ENCODE results near the gene LONP2. TPM values are rescaled to one million over a fixed set of nuclear protein-coding genes. Genes with fewer than 3 reads are reported as not detected.

LONP2 gene
- total and polyA plus RNA-seq, 4 donors: 30.0 to 304 (median 52.8) TPM

DNA sequence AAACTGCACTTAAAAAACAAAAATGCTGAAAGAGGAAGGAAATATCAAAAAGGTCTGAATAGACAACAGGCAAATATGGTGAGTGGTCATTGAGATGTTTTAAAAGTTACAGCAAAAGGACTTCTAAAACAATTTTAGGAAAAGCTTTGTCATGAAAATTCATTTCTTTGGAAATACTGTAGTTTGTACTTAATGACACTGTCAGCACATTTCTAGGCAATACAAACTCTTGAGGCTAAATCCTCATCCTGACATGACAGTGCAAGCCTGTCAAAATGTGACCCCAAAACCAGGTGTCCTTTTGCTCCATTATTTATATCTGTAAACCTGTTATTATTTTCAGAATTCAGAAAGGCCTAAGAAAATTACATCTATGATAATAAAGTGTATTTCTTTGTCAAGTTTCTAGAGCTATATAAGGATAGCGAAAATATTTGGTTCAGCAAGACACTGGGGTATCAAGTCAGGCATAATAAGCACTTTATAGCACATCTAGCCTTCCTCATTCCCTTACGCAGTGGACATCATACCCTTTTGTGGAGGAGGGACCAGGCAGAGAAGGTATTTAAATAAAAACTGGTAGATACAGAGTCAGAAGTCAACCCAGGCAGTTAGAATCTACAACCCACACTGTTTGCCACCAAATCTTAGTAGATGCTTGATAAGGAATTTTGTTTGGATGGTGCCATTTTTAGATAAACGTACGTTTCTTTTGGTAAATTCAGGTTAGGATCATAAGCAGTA, 112.7 kb downstream of the LONP2 start:
- TF ChIP-seq, protein P1, sequence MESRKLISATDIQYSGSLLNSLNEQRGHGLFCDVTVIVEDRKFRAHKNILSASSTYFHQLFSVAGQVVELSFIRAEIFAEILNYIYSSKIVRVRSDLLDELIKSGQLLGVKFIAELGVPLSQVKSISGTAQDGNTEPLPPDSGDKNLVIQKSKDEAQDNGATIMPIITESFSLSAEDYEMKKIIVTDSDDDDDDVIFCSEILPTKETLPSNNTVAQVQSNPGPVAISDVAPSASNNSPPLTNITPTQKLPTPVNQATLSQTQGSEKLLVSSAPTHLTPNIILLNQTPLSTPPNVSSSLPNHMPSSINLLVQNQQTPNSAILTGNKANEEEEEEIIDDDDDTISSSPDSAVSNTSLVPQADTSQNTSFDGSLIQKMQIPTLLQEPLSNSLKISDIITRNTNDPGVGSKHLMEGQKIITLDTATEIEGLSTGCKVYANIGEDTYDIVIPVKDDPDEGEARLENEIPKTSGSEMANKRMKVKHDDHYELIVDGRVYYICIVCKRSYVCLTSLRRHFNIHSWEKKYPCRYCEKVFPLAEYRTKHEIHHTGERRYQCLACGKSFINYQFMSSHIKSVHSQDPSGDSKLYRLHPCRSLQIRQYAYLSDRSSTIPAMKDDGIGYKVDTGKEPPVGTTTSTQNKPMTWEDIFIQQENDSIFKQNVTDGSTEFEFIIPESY (IDR thresholded peaks at IDR 0.05): no peak
- TF ChIP-seq RAD21 (IDR thresholded peaks at IDR 0.05) (no peak), EGR1 (IDR thresholded peaks at IDR 0.05; ENCODE audit: low read depth in 2 of 2) (no peak), FOXA2 (IDR thresholded peaks at IDR 0.05) (no peak), SP1 (IDR thresholded peaks at IDR 0.05) (no peak), GABPA (IDR thresholded peaks at IDR 0.05 in 1 of 2, conservative IDR thresholded peaks at IDR 0.05 in 1 of 2) (no peak)
- TF ChIP-seq, protein P2, sequence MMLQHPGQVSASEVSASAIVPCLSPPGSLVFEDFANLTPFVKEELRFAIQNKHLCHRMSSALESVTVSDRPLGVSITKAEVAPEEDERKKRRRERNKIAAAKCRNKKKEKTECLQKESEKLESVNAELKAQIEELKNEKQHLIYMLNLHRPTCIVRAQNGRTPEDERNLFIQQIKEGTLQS (IDR thresholded peaks at IDR 0.05): no peak
- no peak overlapping the region for H3K27ac ChIP-seq (ENCODE audit: low read depth in 1 of 2, low read length in 2 of 2)
- H3K36me3 ChIP-seq (ENCODE audit: control insufficient read depth in 4 of 4, insufficient read depth in 3 of 4, low read depth in 1 of 4, low read length in 3 of 4): peaks cover 5 to 28% (median 22%) of the 10 kb centered on the region in 4 donors
- WGBS: 93% methylated on average over 4 of the region's 4 CpGs
- H3K4me1 ChIP-seq (ENCODE audit: control insufficient read depth in 4 of 4, insufficient read depth in 4 of 4, low read length in 3 of 4): no peaks in the 10 kb centered on the region
- no peak overlapping the region for H3K4me3 ChIP-seq (ENCODE audit: low read depth in 1 of 3, low read length in 3 of 3)
- no peaks in the 10 kb centered on the region for H3K9me3 ChIP-seq (ENCODE audit: control insufficient read depth in 4 of 4, low read length in 3 of 4)
- H3K27me3 ChIP-seq (ENCODE audit: control insufficient read depth in 4 of 4, insufficient read depth in 4 of 4, low read length in 3 of 4): no peaks in the 10 kb centered on the region
- no peak for DNase-seq (ENCODE audit: low spot score)
- H3K9ac ChIP-seq (ENCODE audit: low read depth in 1 of 2, low read length in 2 of 2): no peak overlapping the region

DNA sequence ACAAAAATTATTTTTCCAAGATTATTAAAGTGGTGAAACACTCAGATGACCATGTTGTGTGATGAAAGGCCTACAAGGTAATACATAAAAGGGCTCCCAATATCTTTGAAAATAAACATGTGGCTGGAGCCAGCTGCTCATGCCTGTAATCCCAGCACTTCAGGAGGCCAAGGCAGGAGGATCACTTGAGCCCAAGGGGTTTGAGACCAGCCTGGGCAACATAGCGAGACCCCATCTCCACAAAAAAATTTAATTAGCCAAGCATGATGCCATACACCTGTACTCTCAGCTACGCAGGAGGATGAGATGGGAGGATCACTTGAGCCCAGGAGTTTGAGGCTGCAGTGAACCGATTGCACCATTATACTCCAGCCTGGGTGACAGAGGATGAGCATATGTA, 114.3 kb downstream of the LONP2 start:
- TF ChIP-seq HNF4A (conservative IDR thresholded peaks at IDR 0.05) (no peak), YY1 (IDR thresholded peaks at IDR 0.05) (no peak), RAD21 (IDR thresholded peaks at IDR 0.05) (no peak), FOXA1 (IDR thresholded peaks at IDR 0.05) (no peak), RXRA (IDR thresholded peaks at IDR 0.05) (no peak), SP1 (IDR thresholded peaks at IDR 0.05) (no peak), GABPA (IDR thresholded peaks at IDR 0.05 in 1 of 2, conservative IDR thresholded peaks at IDR 0.05 in 1 of 2) (no peak), JUND (IDR thresholded peaks at IDR 0.05) (no peak), FOXA2 (IDR thresholded peaks at IDR 0.05) (no peak), HNF4G (IDR thresholded peaks at IDR 0.05) (no peak), TAF1 (conservative IDR thresholded peaks at IDR 0.05) (no peak), NR2F2 (IDR thresholded peaks at IDR 0.05) (no peak), EGR1 (IDR thresholded peaks at IDR 0.05; ENCODE audit: low read depth in 2 of 2) (no peak)
- TF ChIP-seq, protein P1 (IDR thresholded peaks at IDR 0.05): no peak
- TF ChIP-seq, protein P3, sequence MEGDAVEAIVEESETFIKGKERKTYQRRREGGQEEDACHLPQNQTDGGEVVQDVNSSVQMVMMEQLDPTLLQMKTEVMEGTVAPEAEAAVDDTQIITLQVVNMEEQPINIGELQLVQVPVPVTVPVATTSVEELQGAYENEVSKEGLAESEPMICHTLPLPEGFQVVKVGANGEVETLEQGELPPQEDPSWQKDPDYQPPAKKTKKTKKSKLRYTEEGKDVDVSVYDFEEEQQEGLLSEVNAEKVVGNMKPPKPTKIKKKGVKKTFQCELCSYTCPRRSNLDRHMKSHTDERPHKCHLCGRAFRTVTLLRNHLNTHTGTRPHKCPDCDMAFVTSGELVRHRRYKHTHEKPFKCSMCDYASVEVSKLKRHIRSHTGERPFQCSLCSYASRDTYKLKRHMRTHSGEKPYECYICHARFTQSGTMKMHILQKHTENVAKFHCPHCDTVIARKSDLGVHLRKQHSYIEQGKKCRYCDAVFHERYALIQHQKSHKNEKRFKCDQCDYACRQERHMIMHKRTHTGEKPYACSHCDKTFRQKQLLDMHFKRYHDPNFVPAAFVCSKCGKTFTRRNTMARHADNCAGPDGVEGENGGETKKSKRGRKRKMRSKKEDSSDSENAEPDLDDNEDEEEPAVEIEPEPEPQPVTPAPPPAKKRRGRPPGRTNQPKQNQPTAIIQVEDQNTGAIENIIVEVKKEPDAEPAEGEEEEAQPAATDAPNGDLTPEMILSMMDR (IDR thresholded peaks at IDR 0.05; ENCODE audit: low read depth, low read length, missing input control): no peak
- TF ChIP-seq, protein P2 (IDR thresholded peaks at IDR 0.05): no peak
- TF ChIP-seq, protein P4, sequence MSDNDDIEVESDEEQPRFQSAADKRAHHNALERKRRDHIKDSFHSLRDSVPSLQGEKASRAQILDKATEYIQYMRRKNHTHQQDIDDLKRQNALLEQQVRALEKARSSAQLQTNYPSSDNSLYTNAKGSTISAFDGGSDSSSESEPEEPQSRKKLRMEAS (IDR thresholded peaks at IDR 0.05): no peak
- TF ChIP-seq, protein P5, sequence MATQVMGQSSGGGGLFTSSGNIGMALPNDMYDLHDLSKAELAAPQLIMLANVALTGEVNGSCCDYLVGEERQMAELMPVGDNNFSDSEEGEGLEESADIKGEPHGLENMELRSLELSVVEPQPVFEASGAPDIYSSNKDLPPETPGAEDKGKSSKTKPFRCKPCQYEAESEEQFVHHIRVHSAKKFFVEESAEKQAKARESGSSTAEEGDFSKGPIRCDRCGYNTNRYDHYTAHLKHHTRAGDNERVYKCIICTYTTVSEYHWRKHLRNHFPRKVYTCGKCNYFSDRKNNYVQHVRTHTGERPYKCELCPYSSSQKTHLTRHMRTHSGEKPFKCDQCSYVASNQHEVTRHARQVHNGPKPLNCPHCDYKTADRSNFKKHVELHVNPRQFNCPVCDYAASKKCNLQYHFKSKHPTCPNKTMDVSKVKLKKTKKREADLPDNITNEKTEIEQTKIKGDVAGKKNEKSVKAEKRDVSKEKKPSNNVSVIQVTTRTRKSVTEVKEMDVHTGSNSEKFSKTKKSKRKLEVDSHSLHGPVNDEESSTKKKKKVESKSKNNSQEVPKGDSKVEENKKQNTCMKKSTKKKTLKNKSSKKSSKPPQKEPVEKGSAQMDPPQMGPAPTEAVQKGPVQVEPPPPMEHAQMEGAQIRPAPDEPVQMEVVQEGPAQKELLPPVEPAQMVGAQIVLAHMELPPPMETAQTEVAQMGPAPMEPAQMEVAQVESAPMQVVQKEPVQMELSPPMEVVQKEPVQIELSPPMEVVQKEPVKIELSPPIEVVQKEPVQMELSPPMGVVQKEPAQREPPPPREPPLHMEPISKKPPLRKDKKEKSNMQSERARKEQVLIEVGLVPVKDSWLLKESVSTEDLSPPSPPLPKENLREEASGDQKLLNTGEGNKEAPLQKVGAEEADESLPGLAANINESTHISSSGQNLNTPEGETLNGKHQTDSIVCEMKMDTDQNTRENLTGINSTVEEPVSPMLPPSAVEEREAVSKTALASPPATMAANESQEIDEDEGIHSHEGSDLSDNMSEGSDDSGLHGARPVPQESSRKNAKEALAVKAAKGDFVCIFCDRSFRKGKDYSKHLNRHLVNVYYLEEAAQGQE (IDR thresholded peaks at IDR 0.05): no peak
- H3K4me1 ChIP-seq (ENCODE audit: control insufficient read depth in 4 of 4, insufficient read depth in 4 of 4, low read length in 3 of 4): peaks cover 0 to 3% (median 0%) of the 10 kb centered on the region in 4 donors
- no peaks in the 10 kb centered on the region for H3K27me3 ChIP-seq (ENCODE audit: control insufficient read depth in 4 of 4, insufficient read depth in 4 of 4, low read length in 3 of 4)
- no peak overlapping the region for H3K4me3 ChIP-seq (ENCODE audit: low read depth in 1 of 3, low read length in 3 of 3)
- no peak overlapping the region for H3K9ac ChIP-seq (ENCODE audit: low read depth in 1 of 2, low read length in 2 of 2)
- no peak overlapping the region for H3K27ac ChIP-seq (ENCODE audit: low read depth in 1 of 2, low read length in 2 of 2)
- DNase-seq (ENCODE audit: low spot score): no peak
- 95% methylated on average over 3 of the region's 3 CpGs for WGBS
- H3K36me3 ChIP-seq (ENCODE audit: control insufficient read depth in 4 of 4, insufficient read depth in 3 of 4, low read depth in 1 of 4, low read length in 3 of 4): peaks cover 2 to 18% (median 13%) of the 10 kb centered on the region in 4 donors
- H3K9me3 ChIP-seq (ENCODE audit: control insufficient read depth in 4 of 4, low read length in 3 of 4): no peaks in the 10 kb centered on the region
